ENCODE data around the gene RAET1L.
"Not testable (repeated sequence)": the region's sequence is repeated elsewhere in the genome, so short reads cannot be mapped to it uniquely, and the experiment has no call there.

RAET1L gene

GRCh38 chr6:150043501-150044412, 18.4 kb upstream of the RAET1L start:
- DNase-seq, result no peak

GRCh38 chr6:150043096-150043495, 17.8 kb upstream of the RAET1L start:
- DNase-seq, result no peak

GRCh38 chr6:150038202-150039062, 13.1 kb upstream of the RAET1L start:
- no peak for DNase-seq

- no peak for DNase-seq
Measured at GRCh38 chr6:150037526-150038201, 12.3 kb upstream of the RAET1L start.

GRCh38 chr6:150036081-150036480, 10.7 kb upstream of the RAET1L start:
- DNase-seq, result no peak

GRCh38 chr6:150033207-150033771, 8.0 kb upstream of the RAET1L start:
- no peak for DNase-seq

- DNase-seq, result no peak
Measured at GRCh38 chr6:150032598-150032997, 7.3 kb upstream of the RAET1L start.

- no peak for DNase-seq
Measured at GRCh38 chr6:150030611-150031010, 5.3 kb upstream of the RAET1L start.

GRCh38 chr6:150029749-150030148, 4.4 kb upstream of the RAET1L start:
- DNase-seq, result no peak

GRCh38 chr6:150029276-150029675, 3.9 kb upstream of the RAET1L start:
- no peak for DNase-seq

- no peak for DNase-seq
Measured at GRCh38 chr6:150028799-150029198, 3.5 kb upstream of the RAET1L start.

- DNase-seq, result no peak
Measured at GRCh38 chr6:150027806-150028565, 2.7 kb upstream of the RAET1L start.

- no peak for DNase-seq
Measured at GRCh38 chr6:150026976-150027805, 1.9 kb upstream of the RAET1L start.

- no peak for DNase-seq
Measured at GRCh38 chr6:150024646-150025155, 631 bp downstream of the RAET1L start.

GRCh38 chr6:150024021-150024420, 1.3 kb downstream of the RAET1L start:
- not testable (repeated sequence) for DNase-seq

- not testable (repeated sequence) for DNase-seq
Measured at GRCh38 chr6:150021870-150022269, 3.5 kb downstream of the RAET1L start.

- DNase-seq, result no peak
Measured at GRCh38 chr6:150018846-150019580, 6.3 kb downstream of the RAET1L start.

- not testable (repeated sequence) for DNase-seq
Measured at GRCh38 chr6:150017186-150017521, 8.2 kb downstream of the RAET1L start.

GRCh38 chr6:150016324-150017185, 8.8 kb downstream of the RAET1L start:
- peak; percentile 86 for DNase-seq
